Gastroesophageal sphincter (tissue), 4 donors: ENCODE results near the gene UMAD1. TPM values are rescaled to one million over a fixed set of nuclear protein-coding genes. Genes with fewer than 3 reads are reported as not detected.

Source experiments
- ATAC-seq: fragments of 150-250 bp; one replicate; pipeline ENCODE4 v1.9.1; 2016; ENCODE audit warnings: mild to moderate bottlenecking, moderate library complexity
- H3K27ac ChIP-seq, 4 donors: fragments of 200-600 bp; sonication (generic) in 3 of 4; 1 replicate in 3 of 4; 2 replicates in 1 of 4; pipeline ENCODE4 v1.5.1; 2016 to 2019
- H3K27me3 ChIP-seq: fragments of 200-600 bp; sonication (generic); one replicate; pipeline ENCODE4 v1.5.1; 2019
- H3K36me3 ChIP-seq, 2 donors: fragments of 200-600 bp; sonication (generic); one replicate each; pipeline ENCODE4 v1.5.1; 2019; ENCODE audit warnings: control low read depth in 1 of 2
- H3K4me1 ChIP-seq, 3 donors: fragments of 200-600 bp; sonication (generic); 1 replicate in 2 of 3; 2 replicates in 1 of 3; pipeline ENCODE4 v1.5.1; 2016 to 2019; ENCODE audit warnings: control low read depth in 2 of 3
- H3K4me3 ChIP-seq, 2 donors: fragments of 200-600 bp; sonication (generic); one replicate each; pipeline ENCODE4 v1.5.1; 2019; ENCODE audit warnings: mild to moderate bottlenecking in 1 of 2, moderate library complexity in 1 of 2
- H3K9me3 ChIP-seq, 3 donors: fragments of 200-600 bp; sonication (generic); one replicate each; pipeline ENCODE4 v1.5.1; 2017 to 2019; ENCODE audit warnings: control low read depth in 2 of 3
- CTCF ChIP-seq, 4 experiments: fragments of 200-600 bp in 2 of 4; fragments of 450-650 bp in 2 of 4; sonication (generic) in 1 of 4; IDR thresholded peaks; one replicate each; pipeline ENCODE4 v1.5.1; 2017 to 2019; ENCODE audit warnings: antibody characterized with exemption in 4 of 4, mild to moderate bottlenecking in 2 of 4, moderate library complexity in 2 of 4
- EP300 ChIP-seq: sonication (generic); formaldehyde crosslinking; IDR thresholded peaks from one replicate; pipeline ENCODE4 v1.6.1; 2017; ENCODE audit warnings: antibody characterized with exemption, mild to moderate bottlenecking
- POLR2A ChIP-seq, 2 donors: fragments of 450-650 bp; IDR thresholded peaks; one replicate each; pipeline ENCODE4 v1.6.1; 2017; ENCODE audit warnings: antibody characterized with exemption in 2 of 2, mild to moderate bottlenecking in 2 of 2, moderate library complexity in 1 of 2
- POLR2AphosphoS5 ChIP-seq: sonication (generic); formaldehyde crosslinking; IDR thresholded peaks from one replicate; pipeline ENCODE4 v1.6.1; 2017; ENCODE audit warnings: antibody characterized with exemption
- WGBS, 2 donors: methylation state at CpG; one replicate each; pipeline ENCODE4 v1.1.5; 2018; ENCODE audit warnings: low coverage in 1 of 2; 5-methylcytosine and 5-hydroxymethylcytosine counted together
- total RNA-seq, 4 donors: library from RNA; depleted of rRNA; stranded (reverse); fragments of >200 nt; gene quantifications; one replicate each; pipeline ENCODE4 v1.1.0, GENCODE V29; 2016

UMAD1 gene
- total RNA-seq, 4 donors from 2014 or later = 7.4 to 24.4 (median 15.9) TPM

- Histone ChIP-seq H3K27ac (no peak overlapping the region), H3K27me3 (no peaks in the 10 kb centered on the region), H3K9me3 (peaks cover 0 to 3% (median 0%) of the 10 kb centered on the region in 3 donors), H3K4me3 (no peak overlapping the region), H3K4me1 (peaks cover 0 to 8% (median 0%) of the 10 kb centered on the region in 3 donors), H3K36me3 (no peaks in the 10 kb centered on the region)
- TF ChIP-seq EP300 = no peak
- no peak for TF ChIP-seq CTCF (IDR thresholded peaks at IDR 0.05)
- TF ChIP-seq POLR2A (IDR thresholded peaks at IDR 0.05) = no peak
- no peak for TF ChIP-seq POLR2AphosphoS5
- 44 to 75% methylated on average over 1 of the region's 1 CpG for WGBS, 2 donors
- ATAC-seq = no peak
Measured at GRCh38 chr7:7870555-7870954, 230.0 kb downstream of the UMAD1 start.

GRCh38 chr7:7876419-7876818 lies 235.9 kb downstream of the UMAD1 start:
- no peaks in the 10 kb centered on the region for H3K36me3 ChIP-seq
- 94 to 100% methylated on average over 1 of the region's 1 CpG for WGBS, 2 donors
- TF ChIP-seq POLR2AphosphoS5 (no peak), CTCF (IDR thresholded peaks at IDR 0.05) (no peak), POLR2A (IDR thresholded peaks at IDR 0.05) (no peak), EP300 (no peak)
- no peaks in the 10 kb centered on the region for H3K27me3 ChIP-seq
- H3K27ac ChIP-seq = no peak overlapping the region
- H3K4me1 ChIP-seq = no peaks in the 10 kb centered on the region
- H3K9me3 ChIP-seq = peaks cover 0 to 3% (median 0%) of the 10 kb centered on the region in 3 donors
- no peak for ATAC-seq
- H3K4me3 ChIP-seq = no peak overlapping the region

GRCh38 chr7:7881581-7881980 lies 241.0 kb downstream of the UMAD1 start:
- Histone ChIP-seq H3K27me3 (no peaks in the 10 kb centered on the region), H3K27ac (no peak overlapping the region), H3K9me3 (no peaks in the 10 kb centered on the region), H3K4me1 (no peaks in the 10 kb centered on the region), H3K36me3 (peaks cover 0 to 7% of the 10 kb centered on the region in 2 donors), H3K4me3 (no peak overlapping the region)
- 89 to 100% methylated on average over 4 to 6 of the region's 6 CpGs for WGBS, 2 donors
- no peak for ATAC-seq
- TF ChIP-seq EP300 (no peak), POLR2AphosphoS5 (no peak), CTCF (IDR thresholded peaks at IDR 0.05) (no peak), POLR2A (IDR thresholded peaks at IDR 0.05) (no peak)

GRCh38 chr7:7882888-7883287 lies 242.3 kb downstream of the UMAD1 start:
- 90% methylated on average over 2 of the region's 2 CpGs; no CpG with 5 or more reads in 1 of the 2 donors for WGBS, 2 donors
- TF ChIP-seq POLR2AphosphoS5 (no peak), EP300 (no peak), CTCF (IDR thresholded peaks at IDR 0.05) (no peak), POLR2A (IDR thresholded peaks at IDR 0.05) (no peak)
- no peaks in the 10 kb centered on the region for H3K9me3 ChIP-seq
- H3K27me3 ChIP-seq = no peaks in the 10 kb centered on the region
- H3K27ac ChIP-seq = no peak overlapping the region
- peaks cover 0 to 7% of the 10 kb centered on the region in 2 donors for H3K36me3 ChIP-seq
- H3K4me3 ChIP-seq = no peak overlapping the region
- H3K4me1 ChIP-seq = no peaks in the 10 kb centered on the region
- ATAC-seq = no peak

- Histone ChIP-seq H3K4me1 (no peaks in the 10 kb centered on the region), H3K27me3 (no peaks in the 10 kb centered on the region), H3K4me3 (no peak overlapping the region), H3K36me3 (peaks cover 0 to 7% of the 10 kb centered on the region in 2 donors), H3K27ac (no peak overlapping the region), H3K9me3 (no peaks in the 10 kb centered on the region)
- WGBS, 2 donors = 67 to 81% methylated on average over 2 of the region's 2 CpGs
- no peak for TF ChIP-seq CTCF (IDR thresholded peaks at IDR 0.05)
- TF ChIP-seq POLR2AphosphoS5 = no peak
- ATAC-seq = no peak
Measured at GRCh38 chr7:7883394-7883793, 242.8 kb downstream of the UMAD1 start.
